HepG2 (cell line): ENCODE data around the gene CAPZB. TPM values are rescaled to one million over a fixed set of nuclear protein-coding genes. Genes with fewer than 3 reads are reported as not detected.

Source experiments
- ATAC-seq: fragments of 200-7000 bp; cut with Tn5 transposase; 3 replicates; pipeline ENCODE4 v1.9.1; 2020; ENCODE audit warnings: mild to moderate bottlenecking, moderate library complexity
- BruUV-seq: library from RNA; stranded (reverse); fragments of 400-500 nt; replicated peaks from 2 replicates; lab custom pipeline; 2021; lab: Mats Ljungman, UMichigan
- CTCF ChIA-PET: fragments of 300-600 bp; formaldehyde crosslinking; extraction: SDS; loops from one replicate; lab custom pipeline; 2021; ENCODE audit warnings: low total read pairs, inconsistent platforms, low intra/inter-chr PET ratio; lab: Yijun Ruan, JAX
- POLR2A ChIA-PET: fragments of 350-600 bp; sonication (Branson Sonifier 250); formaldehyde crosslinking; loops from one replicate; lab custom pipeline; 2020; ENCODE audit warnings: antibody characterized with exemption, inconsistent platforms; lab: Yijun Ruan, JAX
- DNase-seq: peaks from one replicate; pipeline ENCODE4 v3.0.0-alpha.2; 2015; ENCODE audit warnings: low spot score
- FAIRE-seq: peaks from 3 replicates; lab custom pipeline; 2011; peaks lifted over from hg19 to GRCh38; lab: Jason Lieb, UNC
- H2AFZ ChIP-seq: one replicate; pipeline ENCODE4 v1.6.1; 2011; ENCODE audit warnings: low read length, inconsistent platforms
- H3K27ac ChIP-seq: fragments of 300-600 bp; 3 replicates; pipeline ENCODE4 v1.8.0; 2011; ENCODE audit warnings: mixed run types, mild to moderate bottlenecking, mixed read lengths, low read length, inconsistent platforms; ENCODE audit not compliant: insufficient read depth; ENCODE audit errors: extremely low read length
- H3K27me3 ChIP-seq, 2 experiments: fragments of 200-600 bp in 1 of 2; 2 replicates in 1 of 2; 3 replicates in 1 of 2; pipeline versions ENCODE4 v1.6.0 to v1.8.0; 2011; ENCODE audit warnings: low read length in 2 of 2, mild to moderate bottlenecking in 2 of 2, moderate library complexity in 2 of 2, inconsistent platforms in 1 of 2; ENCODE audit not compliant: insufficient read depth in 2 of 2, control insufficient read depth in 1 of 2
- H3K36me3 ChIP-seq, 2 experiments: fragments of 200-600 bp in 1 of 2; replicated peaks in 1 of 2; 2 replicates in 1 of 2; 3 replicates in 1 of 2; pipeline versions ENCODE4 v1.5.1 to v1.8.0; 2011; ENCODE audit warnings: low read length in 2 of 2, inconsistent platforms in 1 of 2; ENCODE audit not compliant: insufficient read depth in 2 of 2, control insufficient read depth in 1 of 2
- H3K4me1 ChIP-seq: 2 replicates; pipeline ENCODE4 v1.5.1; 2012; ENCODE audit warnings: low read length, inconsistent platforms; ENCODE audit not compliant: insufficient read depth
- H3K4me2 ChIP-seq: 2 replicates; pipeline ENCODE4 v1.6.0; 2011; ENCODE audit warnings: low read depth, low read length, inconsistent platforms
- H3K4me3 ChIP-seq, 3 experiments: fragments of 200-600 bp in 1 of 3; sonication (generic), shearing (Covaris generic) in 1 of 3; replicated peaks in 1 of 3; 2 replicates each; pipeline ENCODE4 v1.5.1; 2011 to 2016; ENCODE audit warnings: low read length in 3 of 3, inconsistent platforms in 2 of 3, low read depth in 2 of 3, mild to moderate bottlenecking in 2 of 3, control low read depth in 1 of 3, mixed read lengths in 1 of 3; ENCODE audit not compliant: insufficient read depth in 1 of 3
- H3K79me2 ChIP-seq: one replicate; pipeline ENCODE4 v1.6.1; 2011; ENCODE audit warnings: low read length, inconsistent platforms; ENCODE audit not compliant: insufficient read depth
- H3K9ac ChIP-seq: 2 replicates; pipeline ENCODE4 v1.6.0; 2011; ENCODE audit warnings: mild to moderate bottlenecking, low read depth, low read length, inconsistent platforms; ENCODE audit not compliant: insufficient read depth
- H3K9me3 ChIP-seq: 2 replicates; pipeline ENCODE4 v1.5.1; 2012; ENCODE audit warnings: mild to moderate bottlenecking, low read length
- H4K20me1 ChIP-seq: 2 replicates; pipeline ENCODE4 v1.6.0; 2011; ENCODE audit warnings: inconsistent platforms, mild to moderate bottlenecking, low read length, moderate library complexity; ENCODE audit not compliant: insufficient read depth
- ARID4A ChIP-seq: sonication (generic); formaldehyde crosslinking; IDR thresholded peaks from 2 replicates; pipeline ENCODE4 v1.5.0; 2020; ENCODE audit warnings: mild to moderate bottlenecking, missing genetic modification reagents, borderline replicate concordance
- CBX5 ChIP-seq: sonication (generic); formaldehyde crosslinking; IDR thresholded peaks from 2 replicates; pipeline ENCODE4 v1.4.0; 2020; ENCODE audit warnings: missing genetic modification reagents, borderline replicate concordance
- CEBPZ ChIP-seq: IDR thresholded peaks from 2 replicates; pipeline ENCODE4 v1.6.1; 2012; ENCODE audit warnings: low read length, improper control_type of control experiment
- FIP1L1 ChIP-seq: fragments of 200-400 bp; formaldehyde crosslinking; IDR thresholded peaks from 2 replicates; pipeline ENCODE4 v1.6.1; 2018; ENCODE audit warnings: low read depth, mild to moderate bottlenecking, low read length, moderate library complexity, borderline replicate concordance; ENCODE audit not compliant: insufficient read depth
- GTF2F1 ChIP-seq: fragments of 150-350 bp; IDR thresholded peaks from 2 replicates; pipeline ENCODE4 v1.6.1; 2014; ENCODE audit warnings: low read length
- HDAC6 ChIP-seq: fragments of 200-600 bp; sonication (generic); IDR thresholded peaks from 2 replicates; pipeline ENCODE4 v1.7.0; 2017; ENCODE audit warnings: mild to moderate bottlenecking, antibody characterized with exemption, low read length, low read depth
- HOXA7 ChIP-seq: sonication (generic); formaldehyde crosslinking; IDR thresholded peaks from 2 replicates; pipeline ENCODE4 v1.8.1; 2022; ENCODE audit warnings: mild to moderate bottlenecking, missing genetic modification reagents, moderate library complexity
- MTF1 ChIP-seq: sonication (generic); formaldehyde crosslinking; IDR thresholded peaks from 2 replicates; pipeline ENCODE4 v1.5.0; 2020; ENCODE audit warnings: missing genetic modification reagents
- NPAS2 ChIP-seq: sonication (generic); formaldehyde crosslinking; IDR thresholded peaks from 2 replicates; pipeline ENCODE4 v1.8.0; 2022; ENCODE audit warnings: mild to moderate bottlenecking, missing genetic modification reagents, borderline replicate concordance
- PCBP1 ChIP-seq: fragments of 200-400 bp; formaldehyde crosslinking; IDR thresholded peaks from 2 replicates; pipeline ENCODE4 v1.6.1; 2017; ENCODE audit warnings: mild to moderate bottlenecking, low read depth, low read length, borderline replicate concordance
- ZBTB42 ChIP-seq: sonication (generic); formaldehyde crosslinking; IDR thresholded peaks from 2 replicates; pipeline ENCODE4 v1.5.0; 2020; ENCODE audit warnings: mild to moderate bottlenecking, missing genetic modification reagents
- ZNF317 ChIP-seq: sonication (generic); formaldehyde crosslinking; IDR thresholded peaks from 2 replicates; pipeline ENCODE4 v1.5.0; 2020; ENCODE audit warnings: mild to moderate bottlenecking, missing genetic modification reagents
- ZNF660 ChIP-seq: sonication (generic); formaldehyde crosslinking; IDR thresholded peaks from 2 replicates; pipeline ENCODE4 v1.5.1; 2020; ENCODE audit warnings: mild to moderate bottlenecking, low read depth, missing genetic modification reagents, borderline replicate concordance
- WGBS: methylation state at CpG from one replicate; pipeline ENCODE4 v1.1.6; 2017; ENCODE audit warnings: low lambda C conversion rate; 5-methylcytosine and 5-hydroxymethylcytosine counted together
- in situ Hi-C: cut with HindIII; loops from 2 replicates; pipeline ENCODE4 v1.10.0; 2017; ENCODE audit warnings: low pct_unique_long_range_greater_than_20kb; ENCODE audit not compliant: extremely low pct_ligation_motif_present
- intact Hi-C: fragments of 100-400 bp; cut with micrococcal nuclease; formaldehyde crosslinking; loops from one replicate; pipeline ENCODE4 v1.10.0; 2022; ENCODE audit not compliant: unreplicated experiment
- polyA plus RNA-seq, 8 experiments: library from polyadenylated mRNA; depleted of rRNA in 3 of 8; stranded (reverse) in 7 of 8; unstranded in 1 of 8; fragments of >200 nt; fragmentation: Illumina TruSeq in 4 of 8; extraction: Trizol in 4 of 8; gene quantifications; 2 replicates each; pipeline versions ENCODE4 v1.2.1 to v1.2.3, GENCODE V29; 2011 to 2016; ENCODE audit warnings: low read depth in 4 of 8, missing spikeins in 1 of 8, mixed read lengths in 1 of 8; ENCODE audit not compliant: insufficient read depth in 1 of 8
- total RNA-seq, 5 experiments: library from RNA; depleted of rRNA; stranded (reverse); fragments of >200 nt; fragmentation: Illumina TruSeq; extraction: Trizol; gene quantifications; 2 replicates each; pipeline ENCODE4 v1.2.3, GENCODE V29; 2016; ENCODE audit warnings: low read depth in 1 of 5
- TF ChIP-seq, protein P1 (sequence below): sonication (generic); formaldehyde crosslinking; IDR thresholded peaks from 2 replicates; pipeline ENCODE4 v1.9.0; 2021; ENCODE audit warnings: missing genetic modification reagents, borderline replicate concordance

CAPZB gene
- total and polyA plus RNA-seq, 2 of the 13 experiments (the other 11 are each of a cell fraction or from before 2014, with no cell fraction given) = 58.9 to 76.9 TPM

GRCh38 chr1:19462781-19463503 is 22.4 kb downstream of the CAPZB start:
- ATAC-seq = no peak
- BruUV-seq = no TSS peak
- H3K4me2 ChIP-seq = no peak overlapping the region
- FAIRE-seq = no peak
- peaks cover 6 to 10% of the 10 kb centered on the region in 2 experiments; a peak in 3 of 5 replicates for H3K36me3 ChIP-seq
- intact Hi-C loops (no loop called here), in situ Hi-C loops (no loop called here)
- DNase-seq = no peak
- peaks cover 22% of the 10 kb centered on the region for H3K4me1 ChIP-seq
- peaks cover 29% of the 10 kb centered on the region for H4K20me1 ChIP-seq
- H3K27me3 ChIP-seq = no peaks in the 10 kb centered on the region
- H3K9ac ChIP-seq = no peak overlapping the region
- 89% methylated on average over 9 of the region's 10 CpGs for WGBS
- no peak overlapping the region for H3K4me3 ChIP-seq
- ChIA-PET CTCF (no interaction called here), POLR2A (no interaction called here)
- H3K9me3 ChIP-seq = no peaks in the 10 kb centered on the region
- H3K79me2 ChIP-seq = peaks cover 83% of the 10 kb centered on the region
- H2AFZ ChIP-seq = no peak overlapping the region
- no peak overlapping the region for H3K27ac ChIP-seq
- no peak for TF ChIP-seq ZNF317 (CRISPR knock-in tag)
- no peak for TF ChIP-seq ARID4A (CRISPR knock-in tag)
- no peak for TF ChIP-seq HDAC6
- TF ChIP-seq GTF2F1 = no peak
- TF ChIP-seq, protein P1, sequence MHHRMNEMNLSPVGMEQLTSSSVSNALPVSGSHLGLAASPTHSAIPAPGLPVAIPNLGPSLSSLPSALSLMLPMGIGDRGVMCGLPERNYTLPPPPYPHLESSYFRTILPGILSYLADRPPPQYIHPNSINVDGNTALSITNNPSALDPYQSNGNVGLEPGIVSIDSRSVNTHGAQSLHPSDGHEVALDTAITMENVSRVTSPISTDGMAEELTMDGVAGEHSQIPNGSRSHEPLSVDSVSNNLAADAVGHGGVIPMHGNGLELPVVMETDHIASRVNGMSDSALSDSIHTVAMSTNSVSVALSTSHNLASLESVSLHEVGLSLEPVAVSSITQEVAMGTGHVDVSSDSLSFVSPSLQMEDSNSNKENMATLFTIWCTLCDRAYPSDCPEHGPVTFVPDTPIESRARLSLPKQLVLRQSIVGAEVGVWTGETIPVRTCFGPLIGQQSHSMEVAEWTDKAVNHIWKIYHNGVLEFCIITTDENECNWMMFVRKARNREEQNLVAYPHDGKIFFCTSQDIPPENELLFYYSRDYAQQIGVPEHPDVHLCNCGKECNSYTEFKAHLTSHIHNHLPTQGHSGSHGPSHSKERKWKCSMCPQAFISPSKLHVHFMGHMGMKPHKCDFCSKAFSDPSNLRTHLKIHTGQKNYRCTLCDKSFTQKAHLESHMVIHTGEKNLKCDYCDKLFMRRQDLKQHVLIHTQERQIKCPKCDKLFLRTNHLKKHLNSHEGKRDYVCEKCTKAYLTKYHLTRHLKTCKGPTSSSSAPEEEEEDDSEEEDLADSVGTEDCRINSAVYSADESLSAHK (CRISPR knock-in tag) = no peak
- TF ChIP-seq ZNF660 = no peak
- TF ChIP-seq ZBTB42 = no peak
- no peak for TF ChIP-seq NPAS2 (CRISPR knock-in tag)
- no peak for TF ChIP-seq MTF1 (CRISPR knock-in tag)
- TF ChIP-seq PCBP1 = no peak
- no peak for TF ChIP-seq CBX5
- TF ChIP-seq CEBPZ = no peak
- TF ChIP-seq FIP1L1 = no peak
- no peak for TF ChIP-seq HOXA7
